Heart left ventricle (tissue), 13 donors: ENCODE data around the gene QRICH1.

Source experiments
- POLR2A ChIP-seq, 2 donors: fragments of 450-650 bp; IDR thresholded peaks; one replicate each; pipeline ENCODE4 v1.6.1; 2017; ENCODE audit warnings: antibody characterized with exemption in 2 of 2, mild to moderate bottlenecking in 2 of 2, moderate library complexity in 2 of 2
- TF ChIP-seq, protein P1 (sequence below), 12 donors: fragments of 200-600 bp; sonication (generic) in 4 of 12; IDR thresholded peaks; one replicate each; pipeline versions ENCODE4 v1.5.0 to v1.8.0; 2018 to 2022; ENCODE audit warnings: antibody characterized with exemption in 12 of 12, mild to moderate bottlenecking in 5 of 12
- donor health status: ischemic (EF 13 %, LVEDD 7.1; RV severe dilation, severe dysfunction).
- donor health status: DM: no; HTN: yes; CAD: no.
- donor health status: DM: no; HTN: no; CAD: no.
- donor health status: ischemic (EF 25% LVEDD 6.9; RV normal size, moderate dysfunction).
- donor health status: ischemic (EF 25% LVEDD 5.7; RV mildly dilated, moderate dysfunction).
- donor health status: ischemic (EF 35%, LVEDD 5.7; RV mildly dilated, moderate dysfunction).
- donor health status: nonischemic (EF 11% LVEDD 7.7; RV severe dilation, severe dysfunction).
- donor health status: DM: yes; HTN: yes; CAD: no.
- donor health status: PGD.
- donor health status: ischemic (EF 29% LVEDD 5.4; RV normal size, mild dysfunction).
- donor health status: nonischemic (EF 23%, LVEDD 6.1; RV moderate dilation, normal function).

- TF ChIP-seq POLR2A (IDR thresholded peaks at IDR 0.05), result peak in 1 of 2 donors; percentile 59
- TF ChIP-seq, protein P1, sequence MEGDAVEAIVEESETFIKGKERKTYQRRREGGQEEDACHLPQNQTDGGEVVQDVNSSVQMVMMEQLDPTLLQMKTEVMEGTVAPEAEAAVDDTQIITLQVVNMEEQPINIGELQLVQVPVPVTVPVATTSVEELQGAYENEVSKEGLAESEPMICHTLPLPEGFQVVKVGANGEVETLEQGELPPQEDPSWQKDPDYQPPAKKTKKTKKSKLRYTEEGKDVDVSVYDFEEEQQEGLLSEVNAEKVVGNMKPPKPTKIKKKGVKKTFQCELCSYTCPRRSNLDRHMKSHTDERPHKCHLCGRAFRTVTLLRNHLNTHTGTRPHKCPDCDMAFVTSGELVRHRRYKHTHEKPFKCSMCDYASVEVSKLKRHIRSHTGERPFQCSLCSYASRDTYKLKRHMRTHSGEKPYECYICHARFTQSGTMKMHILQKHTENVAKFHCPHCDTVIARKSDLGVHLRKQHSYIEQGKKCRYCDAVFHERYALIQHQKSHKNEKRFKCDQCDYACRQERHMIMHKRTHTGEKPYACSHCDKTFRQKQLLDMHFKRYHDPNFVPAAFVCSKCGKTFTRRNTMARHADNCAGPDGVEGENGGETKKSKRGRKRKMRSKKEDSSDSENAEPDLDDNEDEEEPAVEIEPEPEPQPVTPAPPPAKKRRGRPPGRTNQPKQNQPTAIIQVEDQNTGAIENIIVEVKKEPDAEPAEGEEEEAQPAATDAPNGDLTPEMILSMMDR (IDR thresholded peaks at IDR 0.05), result peak in 3 of 12 donors; percentile 2 to 14 (median 10)
These were observed 38.8 kb upstream of the QRICH1 start, which contains the start of gene LAMB2 for GRCh38 chr3:49132437-49133225.
